GM10266 (cell line): ENCODE data around the gene NFATC2.
"Not testable (repeated sequence)": the region's sequence is repeated elsewhere in the genome, so short reads cannot be mapped to it uniquely, and the experiment has no call there.

ENCODE experiments used
- DNase-seq: peaks from one replicate; pipeline ENCODE4 v3.0.0; 2012; ENCODE audit errors: extremely low spot score
- TF ChIP-seq, protein P1 (sequence below): IDR thresholded peaks from 2 replicates; pipeline ENCODE4 v1.5.1; 2012; ENCODE audit warnings: mild to moderate bottlenecking, low read depth; ENCODE audit not compliant: control insufficient read depth, insufficient read depth; ENCODE audit errors: missing control alignments

The NFATC2 gene

DNA sequence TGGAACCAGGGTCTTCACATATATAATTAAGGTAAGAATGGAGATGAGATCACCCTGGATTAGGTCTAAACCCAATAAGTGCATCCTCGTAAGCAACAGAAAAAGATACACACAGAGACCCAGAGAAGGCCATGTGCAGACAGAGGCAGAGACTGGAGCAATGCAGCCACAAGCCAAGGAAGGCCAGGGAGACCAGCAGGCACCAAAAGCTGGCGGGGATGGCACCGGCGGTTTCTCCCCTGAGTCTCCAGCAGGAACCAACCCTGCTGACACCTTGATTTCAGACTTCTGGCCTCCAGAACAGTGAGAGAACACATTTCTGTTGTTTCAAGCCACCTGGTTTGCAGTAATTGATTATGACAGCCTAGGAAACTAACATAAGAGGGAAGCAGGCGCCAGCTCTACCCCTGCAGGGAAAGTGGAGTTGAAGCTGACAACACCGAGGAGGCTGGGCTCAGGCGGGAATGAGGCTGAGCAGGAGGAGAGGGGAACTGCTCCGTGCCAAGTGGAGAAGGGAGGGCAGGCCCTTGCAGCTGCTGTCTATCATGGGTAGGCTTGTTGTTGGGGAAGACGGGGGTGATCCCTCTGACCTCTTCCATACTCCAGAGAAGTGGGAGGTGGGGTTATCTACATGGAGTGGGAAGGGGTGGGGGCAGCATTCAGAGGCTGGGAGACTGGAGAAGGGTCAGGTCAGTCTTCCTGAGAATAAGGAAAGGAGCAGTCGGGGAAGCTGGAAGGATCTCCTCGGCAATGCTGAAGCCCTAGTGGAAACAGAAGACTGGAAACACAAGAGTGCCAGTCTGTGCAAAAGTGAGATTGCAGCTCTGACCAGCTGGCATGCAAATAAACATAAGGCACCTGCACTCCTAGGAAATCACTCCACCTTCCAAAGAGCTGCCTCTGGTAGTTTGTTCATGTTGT lies 72.7 kb downstream of the NFATC2 start:
- TF ChIP-seq, protein P1, sequence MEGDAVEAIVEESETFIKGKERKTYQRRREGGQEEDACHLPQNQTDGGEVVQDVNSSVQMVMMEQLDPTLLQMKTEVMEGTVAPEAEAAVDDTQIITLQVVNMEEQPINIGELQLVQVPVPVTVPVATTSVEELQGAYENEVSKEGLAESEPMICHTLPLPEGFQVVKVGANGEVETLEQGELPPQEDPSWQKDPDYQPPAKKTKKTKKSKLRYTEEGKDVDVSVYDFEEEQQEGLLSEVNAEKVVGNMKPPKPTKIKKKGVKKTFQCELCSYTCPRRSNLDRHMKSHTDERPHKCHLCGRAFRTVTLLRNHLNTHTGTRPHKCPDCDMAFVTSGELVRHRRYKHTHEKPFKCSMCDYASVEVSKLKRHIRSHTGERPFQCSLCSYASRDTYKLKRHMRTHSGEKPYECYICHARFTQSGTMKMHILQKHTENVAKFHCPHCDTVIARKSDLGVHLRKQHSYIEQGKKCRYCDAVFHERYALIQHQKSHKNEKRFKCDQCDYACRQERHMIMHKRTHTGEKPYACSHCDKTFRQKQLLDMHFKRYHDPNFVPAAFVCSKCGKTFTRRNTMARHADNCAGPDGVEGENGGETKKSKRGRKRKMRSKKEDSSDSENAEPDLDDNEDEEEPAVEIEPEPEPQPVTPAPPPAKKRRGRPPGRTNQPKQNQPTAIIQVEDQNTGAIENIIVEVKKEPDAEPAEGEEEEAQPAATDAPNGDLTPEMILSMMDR = no peak
- no peak for DNase-seq

DNA sequence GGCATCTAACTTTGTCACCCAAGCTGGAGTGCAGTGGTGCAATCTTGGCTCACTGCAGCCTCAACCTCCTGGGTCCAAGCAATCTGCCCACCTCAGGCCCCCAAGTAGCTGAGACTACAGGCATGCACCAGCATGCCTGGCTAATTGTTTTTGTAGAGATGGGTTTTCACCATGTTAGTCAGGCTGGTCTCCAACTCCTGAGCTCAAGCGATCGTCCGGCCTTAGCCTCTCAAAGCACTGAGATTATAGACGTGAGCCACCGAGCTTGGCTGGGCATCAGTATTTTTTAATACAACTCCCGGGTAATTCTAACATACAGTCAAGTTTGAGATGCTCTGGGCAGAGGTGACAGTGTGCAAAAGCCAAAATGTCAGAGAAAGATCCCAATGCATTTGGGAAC lies 73.5 kb downstream of the NFATC2 start:
- DNase-seq = no peak
- TF ChIP-seq, protein P1 = no peak

DNA sequence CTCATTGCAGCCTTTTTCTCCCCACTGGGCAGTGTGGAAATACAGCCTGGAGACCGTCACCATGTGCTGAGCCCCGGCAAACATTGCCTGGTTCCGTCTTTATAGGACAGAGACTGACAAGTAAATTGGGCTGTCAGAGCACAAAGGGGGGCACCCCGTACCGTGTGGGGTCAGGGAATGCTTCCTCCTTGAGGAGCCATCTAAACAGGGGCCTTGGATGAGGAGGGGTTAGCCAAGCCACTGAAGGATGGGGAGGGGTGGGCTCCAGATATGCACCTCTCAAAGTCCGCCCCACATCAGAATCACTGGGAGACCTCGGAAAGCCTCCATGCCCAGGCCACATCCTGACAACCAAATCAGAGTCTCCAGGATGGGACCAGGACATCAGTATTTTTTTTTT lies 73.9 kb downstream of the NFATC2 start:
- DNase-seq = no peak
- TF ChIP-seq, protein P1 = no peak

DNA sequence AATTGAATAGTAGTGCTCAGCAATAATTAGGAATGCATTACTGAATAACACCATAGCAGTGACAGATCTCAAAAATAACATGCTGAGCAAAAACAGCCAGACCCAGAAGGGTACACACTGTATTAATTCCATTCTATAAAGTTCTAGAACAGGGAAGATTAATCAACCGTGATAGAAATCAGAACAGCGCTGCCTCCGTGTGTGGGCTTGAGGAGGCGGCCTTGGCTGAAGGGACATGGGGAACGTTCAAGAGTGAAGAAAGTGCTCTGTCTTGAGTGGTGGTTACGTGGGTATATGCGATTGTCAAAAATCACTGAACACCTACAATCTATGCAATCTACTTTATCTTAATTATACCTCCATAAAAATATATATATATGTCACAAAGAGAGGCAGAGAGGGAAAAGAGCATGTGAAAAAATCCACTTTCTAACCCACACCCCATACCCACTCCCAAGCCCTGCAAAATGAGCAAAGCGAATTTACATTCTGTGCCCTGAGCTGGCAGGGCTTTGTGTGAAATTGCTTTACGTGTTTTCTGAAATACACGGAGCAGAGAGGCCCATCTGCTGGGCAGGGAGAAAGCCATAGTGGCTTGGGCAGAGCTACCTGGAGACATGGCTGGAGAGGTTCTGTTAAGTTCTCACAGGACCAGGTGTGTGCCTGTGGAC lies 74.4 kb downstream of the NFATC2 start:
- TF ChIP-seq, protein P1 = no peak

DNA sequence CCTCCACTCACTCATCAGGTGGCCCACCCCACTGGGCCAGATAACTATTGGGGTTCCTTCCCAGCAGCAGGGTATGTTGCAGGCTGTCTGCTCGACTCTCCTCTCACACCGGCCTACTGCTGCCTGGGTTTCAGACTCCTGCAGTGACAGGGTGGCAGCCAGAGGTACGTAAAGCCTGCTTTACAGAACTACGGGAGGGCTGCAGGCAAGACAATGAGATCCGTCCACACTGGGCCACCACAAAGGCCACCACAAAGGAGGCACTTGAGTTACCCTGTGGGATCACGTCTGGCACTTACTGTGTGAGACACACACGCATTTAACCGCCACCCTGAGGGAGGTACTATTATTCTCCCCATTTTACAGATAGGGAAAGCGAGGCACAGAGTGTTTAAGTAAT lies 78.5 kb downstream of the NFATC2 start:
- TF ChIP-seq, protein P1 = no peak
- DNase-seq = no peak

More for the DNA sequence above, 74.4 kb downstream of the NFATC2 start:
- DNase-seq = no peak

GRCh38 chr20:51463560-51463959 lies 79.0 kb downstream of the NFATC2 start:
- TF ChIP-seq, protein P1 = no peak
- DNase-seq = no peak

DNA sequence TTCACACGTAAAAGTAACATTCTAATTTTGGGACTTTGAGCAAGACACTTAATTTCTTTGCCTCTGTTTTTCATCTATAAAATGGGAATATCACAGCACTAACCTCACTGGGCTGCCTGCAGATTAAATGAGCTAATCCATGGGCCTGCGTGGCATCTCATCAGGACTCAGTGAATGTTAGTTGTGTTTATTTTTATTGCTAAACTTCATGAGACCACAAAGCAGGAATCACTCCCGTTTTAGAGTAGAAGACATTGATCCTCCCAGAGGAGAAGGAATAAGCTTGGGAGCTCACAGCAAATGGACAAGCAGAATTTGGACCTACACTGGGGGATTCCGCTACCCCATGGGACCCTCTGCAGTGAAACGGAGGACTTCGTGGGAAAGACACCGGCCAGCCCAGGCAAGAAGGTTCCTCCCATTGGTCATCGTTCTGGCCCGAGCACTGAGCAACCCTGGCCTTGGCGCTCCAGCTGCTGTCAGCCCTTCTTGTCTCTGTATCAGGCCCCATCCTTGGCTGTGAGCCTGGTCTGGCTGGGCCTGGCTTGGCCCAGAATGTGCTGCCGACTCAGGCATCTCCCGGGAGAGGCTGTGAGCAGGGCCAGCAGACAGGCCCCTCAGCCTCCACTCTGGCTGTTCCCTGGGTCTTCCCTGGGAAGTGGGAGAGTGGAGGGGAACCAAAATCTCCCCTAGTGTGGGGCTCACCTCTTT lies 79.8 kb downstream of the NFATC2 start:
- TF ChIP-seq, protein P1 = no peak
- no peak for DNase-seq

DNA sequence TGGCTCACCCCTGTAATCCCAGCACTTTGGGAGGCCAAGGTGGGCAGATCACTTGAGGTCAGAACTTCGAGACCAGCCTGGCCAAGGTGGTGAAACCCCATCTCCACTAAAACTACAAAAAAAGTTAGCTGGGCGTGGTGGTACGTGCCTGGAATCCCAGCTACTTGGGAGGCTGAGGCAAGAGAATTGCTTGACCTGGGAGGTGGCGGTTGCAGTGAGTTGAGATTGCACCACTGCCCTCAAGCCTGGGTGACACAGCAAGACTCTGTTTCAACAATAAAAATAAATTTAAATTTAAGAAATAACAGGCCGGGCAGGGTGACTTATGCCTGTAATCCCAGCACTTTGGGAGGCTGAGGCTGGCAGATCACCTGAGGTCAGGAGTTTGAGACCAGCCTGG lies 80.7 kb downstream of the NFATC2 start:
- DNase-seq = not testable (repeated sequence)
